Stimulated activated CD4-positive, alpha-beta T cell treated with anti-CD3 and anti-CD28 coated beads, TNF-alpha, amount 100 ng/mL, for 48 hours (primary cell): ENCODE results near the gene GLYATL1.

Source experiments
- DNase-seq, 3 donors: peaks; one replicate each; pipeline ENCODE4 v3.0.0-alpha.2; 2020; ENCODE audit warnings: low read depth in 3 of 3

The GLYATL1 gene, protein sequence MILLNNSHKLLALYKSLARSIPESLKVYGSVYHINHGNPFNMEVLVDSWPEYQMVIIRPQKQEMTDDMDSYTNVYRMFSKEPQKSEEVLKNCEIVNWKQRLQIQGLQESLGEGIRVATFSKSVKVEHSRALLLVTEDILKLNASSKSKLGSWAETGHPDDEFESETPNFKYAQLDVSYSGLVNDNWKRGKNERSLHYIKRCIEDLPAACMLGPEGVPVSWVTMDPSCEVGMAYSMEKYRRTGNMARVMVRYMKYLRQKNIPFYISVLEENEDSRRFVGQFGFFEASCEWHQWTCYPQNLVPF

DNA sequence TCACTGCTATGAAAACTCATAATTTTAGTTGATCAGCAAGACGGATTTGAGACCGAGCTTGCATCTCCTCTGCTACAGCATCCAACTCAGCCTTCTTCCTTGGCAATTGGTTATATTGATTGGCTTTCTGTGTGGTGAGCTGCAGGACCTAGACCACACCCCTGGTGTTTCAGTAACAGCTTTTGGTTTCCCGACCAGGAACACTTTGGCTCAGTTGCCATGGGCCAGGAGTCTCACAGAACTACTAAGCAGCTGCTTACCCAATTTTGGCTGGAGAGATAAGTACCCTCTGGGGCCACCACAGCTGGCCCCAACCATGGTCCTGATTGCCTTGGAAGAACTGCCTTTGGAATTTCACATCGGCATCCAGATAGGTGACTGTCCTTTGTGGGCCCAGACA lies at the start of gene GLYATL1:
Gene GLYATL1 (plus strand): TSS at position 212 of the 400 bp plus-strand sequence. CDS start 7,600 bp downstream, outside the sequence.
- no peak for DNase-seq

DNA sequence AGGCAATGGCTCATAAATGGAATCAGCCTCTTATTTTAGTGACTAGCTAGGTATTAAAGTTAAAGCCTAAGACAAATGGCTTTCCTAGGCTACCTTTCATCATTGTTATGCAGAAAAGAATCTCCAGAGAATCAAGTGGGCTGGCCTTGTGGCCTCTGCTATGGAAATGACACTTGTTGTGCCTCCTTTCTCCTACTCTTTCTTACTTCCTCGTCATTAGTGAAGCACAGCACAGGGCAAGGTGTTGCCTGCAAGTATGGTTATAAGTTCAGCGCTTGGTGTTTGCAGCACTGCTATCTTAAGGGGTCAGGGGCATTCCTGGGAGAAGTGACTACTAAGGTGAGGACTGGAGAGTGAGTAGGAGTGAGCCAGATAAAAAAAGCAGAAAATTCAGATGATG lies 45.4 kb upstream of the GLYATL1 start:
- DNase-seq, result no peak

DNA sequence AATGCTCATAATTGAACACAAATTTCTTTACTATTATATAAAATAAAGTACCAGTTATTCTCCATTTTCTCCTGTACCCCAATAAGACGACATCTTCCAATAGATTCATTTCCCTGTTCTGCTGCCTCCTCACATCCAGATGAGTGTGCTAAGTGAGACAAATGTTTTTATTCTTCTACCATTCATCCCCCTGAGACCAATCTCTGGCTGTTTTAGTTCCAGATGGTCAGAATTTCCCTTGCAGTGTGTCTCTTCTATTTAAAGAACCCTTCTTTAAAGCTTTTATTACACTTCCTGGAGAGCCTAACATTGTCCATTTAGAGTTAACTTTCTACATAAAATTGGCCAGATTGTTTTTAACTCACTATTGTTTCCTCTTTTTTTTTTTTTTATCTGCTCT lies 41.2 kb upstream of the GLYATL1 start:
- DNase-seq, result no peak

DNA sequence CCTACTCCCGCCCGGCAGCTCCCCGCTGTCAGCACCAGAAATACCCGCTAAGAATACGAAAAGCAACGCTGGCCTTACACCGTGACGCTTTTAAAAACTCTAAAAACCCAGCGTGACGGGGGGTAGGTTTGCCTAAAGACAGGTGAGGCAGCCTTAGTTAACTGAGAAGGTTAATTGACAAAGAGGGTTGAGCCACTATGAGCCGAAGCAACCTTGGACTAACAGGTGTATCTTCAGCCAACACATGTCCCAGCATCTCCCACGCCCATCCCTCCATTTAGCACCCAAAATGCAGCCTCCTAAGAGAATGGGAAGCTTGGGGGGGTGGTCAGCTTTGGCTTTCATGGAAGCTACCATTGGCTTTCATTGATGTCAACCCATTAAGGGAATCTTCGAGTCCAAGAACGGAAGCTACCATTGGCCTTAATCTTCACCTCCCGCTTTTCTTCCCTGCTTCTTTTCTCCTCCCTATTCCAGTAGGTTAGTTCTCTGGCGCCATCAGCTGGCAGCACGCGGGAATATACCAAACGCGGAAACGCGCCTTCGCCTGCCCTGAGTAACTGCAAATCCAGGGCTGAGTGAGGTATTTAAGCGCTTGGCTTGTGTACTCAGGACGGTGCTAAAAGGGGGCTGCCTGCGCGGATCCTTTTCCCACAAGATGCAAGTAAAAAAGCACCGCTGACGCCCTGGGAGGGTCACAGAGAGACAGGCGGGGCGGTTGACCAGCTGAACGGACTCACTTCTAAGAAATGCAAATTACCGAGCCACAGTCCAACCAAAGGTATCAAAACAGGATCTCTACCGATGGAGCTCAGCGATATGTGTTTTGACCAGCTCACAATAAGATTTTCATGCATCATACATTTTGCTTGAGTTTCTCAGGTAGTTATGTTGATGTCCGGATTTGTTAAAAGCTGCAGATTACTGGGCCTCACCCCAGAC lies 38.5 kb upstream of the GLYATL1 start:
- peak in 2 of 3 donors; percentile 28 to 41 for DNase-seq

DNA sequence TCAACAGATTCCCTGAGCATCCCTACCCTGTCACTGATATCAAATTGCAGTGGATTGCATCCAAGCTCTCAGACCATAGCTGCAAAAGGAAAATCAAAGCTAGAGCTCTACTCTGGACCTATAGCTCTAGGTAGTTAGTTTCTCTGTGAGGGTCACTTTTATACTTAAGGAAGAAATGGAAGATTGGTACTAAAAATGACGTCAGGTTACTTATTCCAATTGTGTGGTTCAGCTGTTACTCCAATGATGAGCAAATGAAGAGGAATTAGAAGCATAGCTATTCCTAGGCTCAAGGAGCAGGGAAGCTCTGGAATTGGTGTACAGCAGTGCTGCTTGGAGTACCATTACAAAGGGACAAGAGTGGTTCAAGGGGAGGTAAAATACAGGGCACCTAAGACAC lies 36.4 kb upstream of the GLYATL1 start:
- no peak for DNase-seq

DNA sequence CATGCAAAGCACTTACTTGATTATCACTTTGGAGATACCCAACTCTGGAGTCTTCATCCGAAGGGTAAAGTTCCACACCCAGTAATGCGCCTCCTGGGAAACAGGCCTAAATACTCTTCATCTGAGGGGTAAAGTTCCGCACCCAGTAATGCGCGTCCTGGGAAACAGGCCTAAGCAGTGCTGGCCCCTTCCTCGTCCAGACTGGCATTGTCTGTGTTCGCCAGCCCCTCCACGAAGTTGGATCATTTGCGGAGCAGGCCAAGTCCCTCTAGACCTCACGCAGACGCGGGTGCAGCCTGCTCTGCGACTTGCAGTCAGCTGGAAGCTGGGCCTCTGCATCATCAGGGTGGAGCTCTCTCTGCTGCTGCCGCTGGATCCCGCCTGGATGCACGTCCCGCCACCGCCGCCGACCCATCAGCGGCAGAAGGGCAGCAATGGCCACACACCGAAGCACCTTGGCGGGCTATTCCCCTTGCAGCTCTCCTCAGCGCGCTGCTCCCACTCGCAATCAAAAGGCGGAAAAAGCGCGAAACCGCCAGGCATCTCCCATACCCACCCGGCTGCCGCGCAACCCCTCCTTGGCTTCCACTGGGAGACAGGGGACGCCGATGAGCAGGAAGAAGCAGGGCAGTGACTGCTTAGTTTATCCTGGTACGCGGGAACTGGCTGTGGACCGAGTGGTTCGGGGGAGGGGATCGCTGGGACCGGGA lies 34.1 kb upstream of the GLYATL1 start:
- no peak for DNase-seq

DNA sequence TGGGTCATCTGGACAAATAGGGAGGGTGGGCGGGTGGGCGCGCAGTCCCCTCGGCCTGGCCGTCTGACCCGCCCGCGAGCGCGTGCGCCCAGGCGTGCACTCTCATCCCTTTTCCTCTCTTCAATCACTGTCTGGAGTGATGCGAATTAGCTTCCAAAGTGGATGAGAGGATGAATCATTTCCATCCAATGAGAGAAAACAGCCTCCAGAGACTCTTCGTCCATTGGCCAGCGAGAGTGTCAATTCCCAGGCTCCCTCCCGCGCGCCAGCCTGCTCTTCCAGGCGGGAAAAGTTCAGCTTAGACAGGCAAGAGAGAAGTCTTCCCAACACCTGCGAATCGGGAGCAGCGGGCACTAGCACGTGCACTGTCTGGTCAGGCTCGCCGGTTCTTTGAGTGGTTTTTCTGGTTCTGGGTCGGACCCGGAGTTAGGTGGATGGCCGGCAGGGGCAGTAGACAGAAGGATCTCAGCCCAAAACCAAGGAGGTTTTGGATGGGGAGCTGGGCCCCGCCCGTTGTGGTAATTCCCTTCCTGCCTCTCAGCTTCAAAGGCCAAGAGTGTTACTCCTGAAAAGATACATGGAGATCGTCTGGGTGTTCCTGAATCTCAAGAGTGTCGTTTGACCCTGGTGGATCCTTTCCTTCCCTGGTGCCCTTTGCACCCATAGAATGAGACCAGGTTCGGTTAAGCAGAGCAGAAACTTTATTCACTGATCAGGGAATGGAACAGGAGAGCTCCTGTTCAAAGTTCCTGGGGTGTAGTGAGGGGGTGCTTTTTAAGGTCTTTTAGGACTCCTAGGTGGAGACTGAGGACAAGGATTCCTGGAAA lies 33.4 kb upstream of the GLYATL1 start:
- no peak for DNase-seq

DNA sequence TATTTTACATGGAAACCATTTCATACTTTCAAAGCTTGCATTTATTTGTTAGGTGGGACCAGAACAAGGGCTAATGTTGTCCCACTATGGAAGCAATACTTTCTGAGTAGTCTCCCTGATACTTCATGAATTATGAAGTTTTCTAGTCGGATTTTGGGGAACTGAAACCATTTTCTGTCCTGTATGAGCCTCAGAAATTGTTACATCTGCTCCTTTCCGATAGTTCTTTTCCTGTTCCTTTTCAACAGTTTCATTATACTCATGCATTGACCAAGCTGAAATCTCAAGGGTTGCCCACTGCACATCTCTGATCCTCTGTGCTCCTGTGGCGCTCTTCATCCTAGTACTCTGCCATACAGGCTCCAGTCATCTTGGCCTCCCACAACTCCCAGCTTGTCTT lies 31.5 kb upstream of the GLYATL1 start:
- DNase-seq, result no peak

DNA sequence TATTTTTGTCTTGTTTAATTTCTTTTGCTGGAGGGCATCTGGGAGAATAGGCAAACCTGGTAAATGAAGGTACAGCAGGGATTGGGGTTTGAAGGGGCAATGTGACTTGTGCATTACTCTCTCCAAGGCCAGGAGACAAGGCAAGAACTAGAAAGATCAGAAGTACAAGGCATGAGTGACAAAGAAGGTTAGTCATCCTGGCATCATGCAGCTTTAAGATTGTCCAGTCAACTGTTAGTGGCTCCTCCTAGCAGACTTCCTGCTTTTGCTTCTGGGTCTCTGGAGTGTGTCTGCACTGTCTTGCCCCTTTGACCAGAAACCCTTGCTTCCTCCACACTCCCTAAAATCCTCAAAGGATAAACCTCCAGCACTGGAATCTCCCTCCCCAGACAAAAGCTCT lies 27.2 kb upstream of the GLYATL1 start:
- DNase-seq, result no peak

DNA sequence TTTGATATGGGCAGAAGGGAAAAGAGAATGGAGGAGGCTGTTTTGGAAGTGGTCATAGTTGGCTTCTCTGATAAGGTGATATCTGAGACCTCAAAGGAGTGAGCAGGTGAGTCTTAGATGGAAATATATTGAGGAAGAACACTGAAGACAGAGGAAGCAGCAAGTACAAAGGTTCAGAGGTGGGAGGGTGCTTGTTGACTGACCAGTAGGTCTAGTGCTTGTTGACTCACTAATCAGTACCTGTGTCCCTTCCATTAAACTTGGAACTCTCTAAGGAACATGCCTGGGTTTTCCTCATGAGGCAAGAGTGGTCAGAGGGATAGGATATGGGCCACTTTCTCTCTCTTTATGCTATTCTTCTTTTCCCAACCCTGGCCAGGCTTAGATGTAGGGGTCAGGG lies 25.6 kb upstream of the GLYATL1 start:
- no peak for DNase-seq

DNA sequence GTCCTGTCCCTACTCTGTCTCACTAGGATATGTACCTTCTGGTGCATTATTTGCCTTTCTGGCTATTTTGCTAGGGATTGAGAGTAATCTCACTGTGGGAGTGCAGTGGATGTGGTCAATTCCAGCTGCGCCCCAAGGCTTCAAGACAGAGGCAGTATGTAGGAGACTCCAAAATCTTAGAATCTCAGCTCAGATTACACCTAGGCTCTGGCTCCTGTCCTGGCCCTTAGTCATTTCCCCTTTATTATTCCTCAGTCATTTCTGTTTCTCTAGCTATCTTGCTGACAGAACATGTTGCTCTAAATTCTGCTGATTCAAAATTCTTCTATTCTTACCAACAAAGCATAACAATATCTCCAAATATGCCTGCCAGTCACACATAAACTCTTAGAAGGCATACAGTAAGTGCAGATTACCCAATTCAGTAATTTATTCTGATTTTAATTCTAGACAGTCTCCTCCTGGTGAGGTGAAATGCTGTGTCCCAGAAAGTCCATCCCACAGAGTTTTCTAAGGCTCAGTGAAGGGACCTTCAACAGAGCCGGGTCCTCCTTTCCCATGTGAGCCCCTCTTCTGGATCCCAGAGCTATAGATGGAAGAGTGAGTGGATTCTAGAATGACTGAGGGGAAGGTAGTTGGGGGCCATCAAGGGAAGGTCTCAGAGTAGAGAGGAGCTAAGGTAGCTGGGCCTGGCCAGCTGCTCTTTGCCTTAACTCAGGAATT lies 24.3 kb upstream of the GLYATL1 start:
- no peak for DNase-seq

DNA sequence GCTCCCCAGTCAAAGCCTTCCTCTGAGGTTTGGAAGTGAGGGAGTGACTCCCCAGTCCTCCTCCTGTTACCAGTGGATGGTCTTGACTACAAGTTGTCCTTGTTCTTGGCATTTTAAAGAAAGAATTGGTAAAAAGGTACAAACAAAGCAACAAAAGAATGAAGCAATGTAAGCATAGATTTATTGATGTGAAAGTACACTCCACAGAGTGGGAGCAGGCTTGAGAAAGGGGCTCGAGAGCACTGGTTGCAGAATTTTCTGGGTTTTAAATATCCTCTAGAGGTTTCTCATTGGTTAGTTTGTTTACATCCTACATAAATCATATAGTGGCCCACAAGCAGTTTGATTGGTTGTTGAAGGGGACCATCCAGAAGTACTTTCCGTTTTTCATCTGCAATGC lies 22.7 kb upstream of the GLYATL1 start:
- DNase-seq, result no peak

DNA sequence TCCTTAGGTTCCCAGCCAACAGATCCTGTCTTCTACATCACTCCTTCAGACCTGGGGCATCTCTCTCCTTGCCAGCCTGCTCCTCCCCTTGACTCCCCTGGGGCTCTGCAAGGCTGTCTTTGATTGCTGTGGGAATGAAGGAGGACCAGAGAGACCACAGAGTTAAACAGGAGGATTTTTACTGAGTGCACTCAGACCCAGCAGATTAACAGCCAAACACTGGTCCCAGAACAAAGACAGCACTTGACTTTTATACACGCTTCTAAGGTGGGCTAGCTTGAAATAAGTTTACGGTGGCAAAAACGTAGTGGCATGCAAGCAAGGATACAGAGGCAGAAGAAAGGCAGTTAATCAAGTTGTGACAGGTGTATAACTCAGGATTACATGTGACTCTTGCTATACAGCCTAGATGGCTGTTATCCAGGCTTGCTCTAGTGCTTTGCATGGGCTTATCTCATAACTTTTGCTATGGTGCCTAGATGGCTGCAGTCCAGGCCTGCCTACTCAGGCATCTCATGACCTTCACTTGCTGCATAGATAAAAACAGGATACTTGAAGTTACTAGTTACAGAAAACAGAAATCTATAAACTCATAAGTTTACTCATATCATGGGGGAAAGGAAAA lies 22.0 kb upstream of the GLYATL1 start:
- DNase-seq, result no peak

DNA sequence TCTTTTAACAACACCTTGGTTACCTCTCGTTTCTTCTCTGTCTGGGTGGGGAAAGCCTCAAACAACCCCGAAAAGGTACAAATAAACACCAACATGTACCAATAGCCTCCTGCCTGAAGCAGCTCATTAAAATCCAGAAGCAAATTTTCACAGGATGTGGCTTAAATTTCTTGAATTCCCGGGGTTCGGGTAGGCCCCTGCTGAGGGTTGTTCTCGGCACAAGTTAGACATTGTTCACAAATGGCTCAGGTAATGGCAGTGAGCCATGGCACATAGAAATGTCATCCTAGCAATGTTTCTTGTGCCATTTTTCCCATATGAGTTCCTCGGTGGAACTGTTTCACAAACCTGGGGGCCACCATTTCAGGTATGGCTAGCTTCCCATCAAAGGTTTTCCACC lies 19.7 kb upstream of the GLYATL1 start:
- no peak for DNase-seq

DNA sequence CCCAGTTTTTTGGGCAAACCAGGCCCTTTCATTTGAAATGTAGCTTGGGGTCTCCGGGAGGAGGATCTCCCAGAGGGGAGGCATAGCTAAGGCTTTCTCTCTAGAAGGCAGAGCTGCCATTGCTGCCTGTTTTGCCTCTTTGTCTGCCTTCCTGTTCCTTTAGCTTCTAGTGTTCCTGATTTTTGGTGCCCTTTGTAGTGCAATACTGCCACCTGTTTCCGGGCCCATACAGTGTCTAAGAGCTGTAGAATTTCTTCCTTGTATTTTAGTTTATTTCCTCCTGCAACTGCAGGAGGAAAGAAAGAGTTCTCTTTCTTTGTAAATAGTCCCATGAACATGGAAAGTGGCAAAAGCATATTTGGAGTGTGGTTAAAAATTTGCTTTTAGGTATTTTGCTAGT lies 19.3 kb upstream of the GLYATL1 start:
- DNase-seq, result no peak

DNA sequence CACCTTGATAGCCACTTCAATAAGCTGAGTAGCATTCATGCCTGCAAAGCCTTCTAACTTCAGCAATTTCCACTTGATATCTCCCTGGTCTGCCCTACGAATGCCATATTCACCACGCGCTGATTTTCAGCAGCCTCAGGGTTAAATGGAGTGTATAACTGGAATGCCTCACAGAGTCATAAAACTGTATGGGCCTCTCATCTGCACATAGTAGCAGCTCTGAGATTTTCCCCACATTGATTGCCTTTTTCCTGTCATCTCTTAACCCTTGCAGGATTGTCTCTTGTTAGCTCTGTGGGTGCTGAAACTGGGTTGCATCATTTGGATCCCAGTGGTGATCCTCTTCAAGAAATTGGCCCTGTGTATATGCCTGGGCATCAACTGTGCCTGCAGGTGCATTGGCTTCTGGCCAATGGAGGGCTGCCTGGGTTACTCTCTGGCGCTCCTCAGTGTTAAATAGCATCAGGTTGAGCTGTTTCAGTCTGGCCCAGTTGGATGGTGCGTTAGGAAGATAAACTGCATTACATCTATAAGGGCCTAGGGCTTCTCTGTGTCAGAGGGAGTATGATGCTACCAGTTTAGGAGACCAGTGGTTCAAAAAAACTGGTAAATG lies 17.4 kb upstream of the GLYATL1 start:
- no peak for DNase-seq

DNA sequence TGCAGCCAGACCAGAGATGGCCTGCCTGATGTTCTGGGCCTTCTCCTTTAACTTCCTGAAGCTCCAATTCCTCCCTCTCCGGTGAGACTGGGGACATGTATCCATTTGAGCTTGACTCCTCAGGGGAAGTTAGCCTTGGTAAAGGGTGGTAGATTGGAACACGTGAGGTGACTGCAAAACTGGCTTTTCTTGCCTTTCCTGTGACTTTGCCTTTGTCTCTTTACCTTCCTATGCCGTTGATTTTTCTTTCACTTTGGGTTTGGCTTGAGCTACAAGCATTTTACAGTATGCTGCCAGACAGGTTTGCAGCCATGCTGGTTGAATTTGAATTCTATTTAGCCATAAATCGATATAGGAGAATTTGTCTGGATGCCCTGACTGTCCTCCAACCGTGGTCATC lies 16.8 kb upstream of the GLYATL1 start:
- no peak for DNase-seq

DNA sequence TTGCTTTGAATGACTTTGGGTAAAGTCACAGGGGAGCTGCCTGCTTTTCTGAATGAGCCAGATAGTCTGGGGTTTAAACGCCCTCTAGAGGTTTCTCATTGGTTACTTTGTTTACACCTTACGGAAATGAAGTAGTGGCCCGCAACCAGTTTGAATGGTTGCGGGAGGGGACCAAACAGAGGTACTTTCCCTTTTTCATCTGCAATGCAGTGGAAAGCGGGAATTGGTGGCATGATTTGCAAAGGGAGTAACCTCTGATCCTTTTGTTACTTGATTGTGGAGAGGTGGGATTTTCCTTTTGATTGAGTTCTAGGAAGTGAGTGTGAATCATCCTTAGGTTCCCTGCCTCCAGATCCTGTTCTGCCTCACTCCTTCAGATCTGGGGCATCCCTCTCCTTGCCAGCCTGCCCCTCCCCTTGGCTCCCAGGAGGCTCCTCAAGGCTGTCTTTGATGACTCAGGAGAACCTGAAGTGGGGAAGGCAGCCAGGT lies 15.9 kb upstream of the GLYATL1 start:
- no peak for DNase-seq

DNA sequence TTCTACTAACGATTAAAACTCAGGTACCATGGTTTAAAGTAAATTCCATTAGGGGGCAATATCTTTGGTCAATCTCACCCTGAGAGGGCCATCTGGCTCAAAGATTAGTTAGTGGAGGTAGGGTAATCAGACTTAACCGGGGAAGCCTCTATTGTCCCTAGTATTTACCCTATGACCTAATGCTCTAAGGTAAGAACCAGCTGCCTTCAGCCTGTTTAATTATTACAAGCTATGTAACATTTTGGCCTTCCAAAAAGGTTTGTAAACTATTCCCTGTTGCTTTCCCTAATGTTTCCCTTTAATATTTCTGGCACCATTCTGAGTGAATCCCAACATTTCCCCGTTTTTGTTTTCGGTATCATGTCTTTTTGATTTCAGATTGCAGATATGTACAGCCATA lies 15.1 kb upstream of the GLYATL1 start:
- DNase-seq, result no peak

DNA sequence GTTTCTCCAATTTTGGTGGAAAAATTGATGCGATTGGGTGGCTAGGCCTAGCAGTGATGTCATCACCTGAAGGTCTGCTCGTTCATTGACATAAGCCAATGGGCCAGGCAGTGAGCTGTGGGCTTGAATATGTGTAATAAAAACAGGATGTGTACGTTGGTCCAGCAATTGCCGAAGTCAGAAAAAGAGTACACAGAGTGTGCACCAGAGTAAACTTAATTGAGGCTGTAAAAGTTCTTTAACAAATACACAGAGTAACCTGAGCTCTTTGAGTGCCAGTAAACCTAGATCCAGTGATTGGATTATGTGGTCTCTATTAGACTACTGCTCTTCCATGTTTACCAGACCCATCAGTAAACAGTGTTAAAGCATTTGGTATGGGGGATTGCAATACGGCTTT lies 13.0 kb upstream of the GLYATL1 start:
- DNase-seq, result no peak
